Tibial nerve (tissue), 4 donors: ENCODE results near the gene RPEL1. TPM values are rescaled to one million over a fixed set of nuclear protein-coding genes. Genes with fewer than 3 reads are reported as not detected.

Experiments used
- DNase-seq, 2 donors: peaks; one replicate each; pipeline ENCODE4 v3.0.0-alpha.2; 2019; ENCODE audit warnings: low spot score in 2 of 2
- H3K27ac ChIP-seq, 4 donors: fragments of 200-600 bp; sonication (generic) in 3 of 4; one replicate each; pipeline ENCODE4 v1.5.1; 2017 to 2019; ENCODE audit warnings: mild to moderate bottlenecking in 1 of 4
- H3K27me3 ChIP-seq, 2 donors: fragments of 200-600 bp; sonication (generic) in 1 of 2; one replicate each; pipeline versions ENCODE4 v1.5.1 to v1.6.0; 2017 to 2019
- H3K36me3 ChIP-seq, 3 donors: fragments of 200-600 bp; sonication (generic); one replicate each; pipeline ENCODE4 v1.5.1; 2018 to 2019
- H3K4me1 ChIP-seq, 4 donors: fragments of 200-600 bp; sonication (generic) in 3 of 4; one replicate each; pipeline ENCODE4 v1.5.1; 2017 to 2019
- H3K4me3 ChIP-seq, 4 donors: fragments of 200-600 bp; sonication (generic) in 3 of 4; one replicate each; pipeline ENCODE4 v1.5.1; 2017 to 2019; ENCODE audit warnings: mild to moderate bottlenecking in 1 of 4, moderate library complexity in 1 of 4
- H3K9me3 ChIP-seq, 4 donors: fragments of 200-600 bp; sonication (generic) in 3 of 4; one replicate each; pipeline ENCODE4 v1.5.1; 2017 to 2019
- EP300 ChIP-seq, 2 donors: sonication (generic); formaldehyde crosslinking; IDR thresholded peaks; one replicate each; pipeline ENCODE4 v1.6.1; 2017; ENCODE audit warnings: antibody characterized with exemption in 2 of 2, mild to moderate bottlenecking in 1 of 2
- POLR2A ChIP-seq, 2 donors: fragments of 450-650 bp; IDR thresholded peaks; one replicate each; pipeline ENCODE4 v1.6.1; 2017; ENCODE audit warnings: antibody characterized with exemption in 2 of 2, mild to moderate bottlenecking in 2 of 2, moderate library complexity in 2 of 2
- WGBS, 2 donors: methylation state at CpG; one replicate each; pipeline ENCODE4 v1.1.5; 2018; 5-methylcytosine and 5-hydroxymethylcytosine counted together
- total RNA-seq, 4 donors: library from RNA; depleted of rRNA; stranded (reverse); fragments of >200 nt; gene quantifications; one replicate each; pipeline ENCODE4 v1.1.0, GENCODE V29; 2016
- TF ChIP-seq, protein P1 (sequence below), 5 experiments: fragments of 200-600 bp in 3 of 5; fragments of 450-650 bp in 2 of 5; sonication (generic) in 3 of 5; IDR thresholded peaks; one replicate each; pipeline ENCODE4 v1.5.1; 2016 to 2019; ENCODE audit warnings: antibody characterized with exemption in 5 of 5, mild to moderate bottlenecking in 3 of 5, moderate library complexity in 2 of 5

RPEL1 gene
- total RNA-seq, 4 donors from 2014 or later = not detected

DNA sequence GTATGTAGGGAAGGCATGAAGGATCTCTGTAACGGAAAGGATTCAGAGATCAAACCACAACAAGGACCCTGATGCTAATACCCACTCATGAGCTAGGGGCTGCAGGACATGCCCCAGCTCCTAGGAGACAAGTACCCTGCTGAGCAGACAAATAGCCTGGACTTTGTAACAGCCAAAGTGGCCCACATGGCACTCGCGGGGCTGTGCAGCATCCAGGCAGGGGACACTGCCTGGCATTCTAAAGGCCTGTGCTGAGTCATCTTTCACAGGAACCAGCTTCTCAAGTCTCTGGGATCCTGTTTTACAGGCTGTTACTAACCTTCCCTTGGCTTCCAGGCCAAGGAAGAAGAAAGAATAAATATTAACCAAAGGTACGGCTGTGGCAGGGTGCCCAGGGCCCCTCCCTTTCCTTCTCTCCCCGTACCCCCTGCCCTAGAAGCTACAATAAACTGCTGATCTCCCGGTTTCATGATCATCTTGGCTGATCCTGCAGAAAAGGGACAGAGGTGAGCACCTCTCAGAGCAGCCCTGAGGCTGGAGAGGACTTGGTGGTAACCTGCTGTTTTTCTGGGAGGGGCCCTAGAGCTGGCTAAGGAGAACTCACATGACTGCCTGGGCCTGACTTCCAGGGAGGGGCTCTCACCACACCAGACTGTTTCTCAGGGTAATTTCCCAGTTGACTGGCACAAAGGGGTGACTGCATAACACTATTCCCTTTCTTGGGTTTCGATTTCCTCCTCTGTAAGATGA is 4.2 kb upstream of the RPEL1 start:
- 42 to 47% methylated on average over 7 of the region's 7 CpGs for WGBS, 2 donors
- DNase-seq = no peak
- TF ChIP-seq EP300 (IDR thresholded peaks at IDR 0.05) = no peak
- TF ChIP-seq, protein P1, sequence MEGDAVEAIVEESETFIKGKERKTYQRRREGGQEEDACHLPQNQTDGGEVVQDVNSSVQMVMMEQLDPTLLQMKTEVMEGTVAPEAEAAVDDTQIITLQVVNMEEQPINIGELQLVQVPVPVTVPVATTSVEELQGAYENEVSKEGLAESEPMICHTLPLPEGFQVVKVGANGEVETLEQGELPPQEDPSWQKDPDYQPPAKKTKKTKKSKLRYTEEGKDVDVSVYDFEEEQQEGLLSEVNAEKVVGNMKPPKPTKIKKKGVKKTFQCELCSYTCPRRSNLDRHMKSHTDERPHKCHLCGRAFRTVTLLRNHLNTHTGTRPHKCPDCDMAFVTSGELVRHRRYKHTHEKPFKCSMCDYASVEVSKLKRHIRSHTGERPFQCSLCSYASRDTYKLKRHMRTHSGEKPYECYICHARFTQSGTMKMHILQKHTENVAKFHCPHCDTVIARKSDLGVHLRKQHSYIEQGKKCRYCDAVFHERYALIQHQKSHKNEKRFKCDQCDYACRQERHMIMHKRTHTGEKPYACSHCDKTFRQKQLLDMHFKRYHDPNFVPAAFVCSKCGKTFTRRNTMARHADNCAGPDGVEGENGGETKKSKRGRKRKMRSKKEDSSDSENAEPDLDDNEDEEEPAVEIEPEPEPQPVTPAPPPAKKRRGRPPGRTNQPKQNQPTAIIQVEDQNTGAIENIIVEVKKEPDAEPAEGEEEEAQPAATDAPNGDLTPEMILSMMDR (IDR thresholded peaks at IDR 0.05) = no peak
- no peak for TF ChIP-seq POLR2A (IDR thresholded peaks at IDR 0.05)
- peak overlapping the region in 2 of 4 donors; percentile 47 to 51 for H3K27ac ChIP-seq
- H3K4me3 ChIP-seq = no peak overlapping the region
- no peaks in the 10 kb centered on the region for H3K36me3 ChIP-seq
- no peaks in the 10 kb centered on the region for H3K9me3 ChIP-seq
- peaks cover 0 to 24% (median 0%) of the 10 kb centered on the region in 4 donors for H3K4me1 ChIP-seq
- no peaks in the 10 kb centered on the region for H3K27me3 ChIP-seq

DNA sequence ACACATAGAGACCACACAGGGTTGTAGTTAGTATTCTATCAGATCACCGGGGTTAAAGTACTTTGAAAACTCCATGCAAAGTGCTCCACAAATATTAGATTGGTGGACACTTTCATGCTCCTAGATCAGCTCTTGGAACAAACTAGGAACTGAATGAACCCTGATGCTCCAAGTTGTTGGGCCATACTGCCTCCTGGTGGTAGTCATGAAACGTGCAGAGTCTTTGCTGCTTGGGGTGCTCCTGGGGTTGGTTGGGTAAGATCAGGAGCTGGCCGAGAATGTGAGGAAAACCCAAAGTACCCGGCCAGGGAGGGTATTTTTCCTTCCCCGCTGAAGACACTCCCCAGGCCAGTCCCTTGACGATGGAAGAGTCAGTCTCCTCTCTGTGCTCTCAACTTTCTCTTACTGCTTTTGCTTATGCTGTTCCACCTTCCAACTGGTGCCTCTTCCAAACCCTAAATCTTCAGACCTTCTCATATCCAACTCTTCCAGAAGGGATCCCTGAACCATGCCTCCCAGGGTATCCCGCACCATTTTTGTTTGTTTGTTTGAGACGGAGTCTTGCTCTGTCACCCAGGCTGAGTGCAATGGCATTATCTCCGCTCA is 918 bp upstream of the RPEL1 start:
- no peak overlapping the region for H3K27ac ChIP-seq
- DNase-seq = peak; percentile 64 to 92
- no peaks in the 10 kb centered on the region for H3K9me3 ChIP-seq
- H3K4me1 ChIP-seq = peaks cover 0 to 16% (median 0%) of the 10 kb centered on the region in 4 donors
- 34 to 38% methylated on average over 9 of the region's 9 CpGs for WGBS, 2 donors
- no peaks in the 10 kb centered on the region for H3K27me3 ChIP-seq
- no peaks in the 10 kb centered on the region for H3K36me3 ChIP-seq
- H3K4me3 ChIP-seq = no peak overlapping the region
- TF ChIP-seq POLR2A (IDR thresholded peaks at IDR 0.05) = no peak
- TF ChIP-seq EP300 (IDR thresholded peaks at IDR 0.05) = peak in 1 of 2 donors; percentile 40
- TF ChIP-seq, protein P1 (IDR thresholded peaks at IDR 0.05) = peak; percentile 77 to 86 (median 81)

DNA sequence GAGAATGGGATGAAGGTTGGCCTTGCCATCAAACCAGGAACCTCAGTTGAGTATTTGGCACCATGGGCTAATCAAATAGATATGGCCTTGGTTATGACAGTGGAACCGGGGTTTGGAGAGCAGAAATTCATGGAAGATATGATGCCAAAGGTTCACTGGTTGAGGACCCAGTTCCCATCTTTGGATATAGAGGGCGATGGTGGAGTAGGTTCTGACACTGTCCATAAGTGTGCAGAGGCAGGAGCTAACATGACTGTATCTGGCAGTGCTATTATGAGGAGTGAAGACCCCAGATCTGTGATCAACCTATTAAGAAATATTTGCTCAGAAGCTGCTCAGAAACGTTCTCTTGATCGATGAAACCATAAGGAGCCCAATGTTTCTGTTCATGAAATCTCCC is 637 bp downstream of the RPEL1 start:
- 73 to 82% methylated on average over 4 of the region's 4 CpGs for WGBS, 2 donors

DNA sequence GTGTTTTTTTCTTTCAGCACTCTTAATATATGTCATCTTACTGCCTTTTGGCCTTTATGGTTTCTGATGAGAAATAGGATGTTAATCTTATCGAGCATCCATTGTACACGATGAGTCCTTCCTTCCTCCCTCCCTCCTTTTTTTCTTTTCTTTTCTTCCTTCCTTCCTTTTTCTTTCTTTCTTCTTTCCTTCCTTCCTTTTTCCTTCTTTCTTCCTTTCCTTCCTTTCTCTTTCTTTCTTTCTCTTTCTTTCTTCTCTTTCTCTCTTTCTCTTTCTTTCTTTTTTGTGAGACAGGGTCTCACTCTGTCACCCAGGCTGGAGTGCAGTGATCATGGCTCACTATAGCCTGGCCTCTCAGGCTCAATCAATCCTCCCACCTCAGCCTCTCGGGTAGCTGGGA is 8.4 kb downstream of the RPEL1 start:
- Histone ChIP-seq H3K27me3 (no peaks in the 10 kb centered on the region), H3K36me3 (no peaks in the 10 kb centered on the region), H3K4me3 (no peak overlapping the region), H3K27ac (no peak overlapping the region), H3K9me3 (peaks cover 0 to 2% (median 0%) of the 10 kb centered on the region in 4 donors), H3K4me1 (no peaks in the 10 kb centered on the region)
- no peak for DNase-seq
- 77 to 80% methylated on average over 3 of the region's 3 CpGs for WGBS, 2 donors
- TF ChIP-seq, protein P1 (IDR thresholded peaks at IDR 0.05) = no peak
- TF ChIP-seq EP300 (IDR thresholded peaks at IDR 0.05) = no peak
- no peak for TF ChIP-seq POLR2A (IDR thresholded peaks at IDR 0.05)

More for the DNA sequence above, 637 bp downstream of the RPEL1 start:
- H3K9me3 ChIP-seq = no peaks in the 10 kb centered on the region
- H3K36me3 ChIP-seq = no peaks in the 10 kb centered on the region
- DNase-seq = no peak
- no peaks in the 10 kb centered on the region for H3K27me3 ChIP-seq
- no peak overlapping the region for H3K4me3 ChIP-seq
- H3K4me1 ChIP-seq = peaks cover 0 to 11% (median 0%) of the 10 kb centered on the region in 4 donors
- H3K27ac ChIP-seq = no peak overlapping the region
- TF ChIP-seq EP300 (IDR thresholded peaks at IDR 0.05) (no peak), POLR2A (IDR thresholded peaks at IDR 0.05) (no peak)
- TF ChIP-seq, protein P1 (IDR thresholded peaks at IDR 0.05) = no peak
